ENCODE data around the gene ANO2. TPM values are rescaled to one million over a fixed set of nuclear protein-coding genes. Genes with fewer than 3 reads are reported as not detected.

The ANO2 gene
- total RNA-seq, 1 experiment from 2014 or later: not detected

DNA sequence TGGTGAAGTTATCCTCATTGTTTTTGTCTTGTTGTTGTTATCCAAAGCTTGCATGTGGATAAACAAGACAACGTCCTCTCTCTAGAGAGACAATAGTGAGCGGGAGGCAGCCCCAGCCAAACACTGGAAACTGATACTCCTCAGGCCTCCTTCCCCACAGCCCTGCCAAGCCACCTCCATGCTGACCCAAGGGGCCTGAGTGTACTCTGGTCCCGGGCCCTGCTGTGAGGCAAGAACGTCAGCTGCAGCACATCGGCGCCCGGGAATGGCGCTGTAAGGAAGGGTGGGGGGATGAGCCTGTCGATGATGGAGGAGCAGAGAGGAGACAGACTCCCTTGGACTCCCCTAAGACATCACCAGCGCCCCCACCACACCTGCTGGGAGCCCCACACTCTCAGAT lies 83.6 kb downstream of the ANO2 start:
- H3K36me3 ChIP-seq (ENCODE audit: low read depth, low read length): no peaks in the 10 kb centered on the region
- no peaks in the 10 kb centered on the region for H3K4me1 ChIP-seq (ENCODE audit: insufficient read depth, low read length)
- H3K79me2 ChIP-seq (ENCODE audit: low read length): no peaks in the 10 kb centered on the region
- no peaks in the 10 kb centered on the region for H3F3A ChIP-seq (ENCODE audit: low read length, unreplicated experiment)
- TF ChIP-seq, protein P1, sequence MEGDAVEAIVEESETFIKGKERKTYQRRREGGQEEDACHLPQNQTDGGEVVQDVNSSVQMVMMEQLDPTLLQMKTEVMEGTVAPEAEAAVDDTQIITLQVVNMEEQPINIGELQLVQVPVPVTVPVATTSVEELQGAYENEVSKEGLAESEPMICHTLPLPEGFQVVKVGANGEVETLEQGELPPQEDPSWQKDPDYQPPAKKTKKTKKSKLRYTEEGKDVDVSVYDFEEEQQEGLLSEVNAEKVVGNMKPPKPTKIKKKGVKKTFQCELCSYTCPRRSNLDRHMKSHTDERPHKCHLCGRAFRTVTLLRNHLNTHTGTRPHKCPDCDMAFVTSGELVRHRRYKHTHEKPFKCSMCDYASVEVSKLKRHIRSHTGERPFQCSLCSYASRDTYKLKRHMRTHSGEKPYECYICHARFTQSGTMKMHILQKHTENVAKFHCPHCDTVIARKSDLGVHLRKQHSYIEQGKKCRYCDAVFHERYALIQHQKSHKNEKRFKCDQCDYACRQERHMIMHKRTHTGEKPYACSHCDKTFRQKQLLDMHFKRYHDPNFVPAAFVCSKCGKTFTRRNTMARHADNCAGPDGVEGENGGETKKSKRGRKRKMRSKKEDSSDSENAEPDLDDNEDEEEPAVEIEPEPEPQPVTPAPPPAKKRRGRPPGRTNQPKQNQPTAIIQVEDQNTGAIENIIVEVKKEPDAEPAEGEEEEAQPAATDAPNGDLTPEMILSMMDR (conservative IDR thresholded peaks at IDR 0.05; ENCODE audit: low read depth, low read length): no peak
- TF ChIP-seq EZH2 (IDR thresholded peaks at IDR 0.05; ENCODE audit: low read length, unreplicated experiment): no peak
- TF ChIP-seq EZH2phosphoT487 (IDR thresholded peaks at IDR 0.05; ENCODE audit: borderline replicate concordance, low read length): no peak
- no peak overlapping the region for H3K27ac ChIP-seq (ENCODE audit: low read length)
- intact Hi-C loops (cut with micrococcal nuclease): no loop called here
- no peaks in the 10 kb centered on the region for H3K9me3 ChIP-seq (ENCODE audit: low read length)
- no peaks in the 10 kb centered on the region for H3K9me2 ChIP-seq (replicated peaks; ENCODE audit: low read length)
- BruUV-seq (replicated peaks): no TSS peak
- ChIA-PET CTCF (no interaction called here), POLR2A (ENCODE audit: unreplicated experiment) (no interaction called here)
- peaks cover 8% of the 10 kb centered on the region for H3K27me3 ChIP-seq (ENCODE audit: low read length)
- no peak overlapping the region for H3K9ac ChIP-seq (ENCODE audit: low read length)
- no peaks in the 10 kb centered on the region for H4K20me1 ChIP-seq (ENCODE audit: low read length)
- H2AFZ ChIP-seq (ENCODE audit: low read length): no peak overlapping the region
- ATAC-seq: no peak
- H3K4me2 ChIP-seq (ENCODE audit: low read length): no peak overlapping the region
- H3K4me3 ChIP-seq (ENCODE audit: low read length): no peak overlapping the region
- no peak for DNase-seq

DNA sequence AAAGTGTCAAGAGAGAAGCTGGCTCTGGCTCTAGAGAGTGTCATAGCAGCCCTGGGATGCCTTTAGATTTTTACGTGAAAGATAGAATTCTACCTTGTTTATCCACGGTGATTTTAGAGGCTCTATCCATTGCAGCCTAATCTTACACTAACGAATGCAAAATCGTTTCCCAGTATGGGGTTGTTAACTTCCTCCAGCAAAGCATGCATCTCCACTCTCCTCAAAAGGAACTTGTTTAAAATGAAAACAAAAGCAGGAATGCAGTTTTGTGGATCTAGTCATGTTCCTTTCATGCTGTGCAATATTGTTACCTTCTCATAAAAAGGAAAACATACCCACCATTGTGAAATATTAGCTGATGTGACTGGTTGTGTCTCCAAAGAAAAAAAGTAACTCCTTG lies 88.4 kb downstream of the ANO2 start:
- no peak overlapping the region for H2AFZ ChIP-seq (ENCODE audit: low read length)
- no TSS peak for BruUV-seq (replicated peaks)
- H3K27ac ChIP-seq (ENCODE audit: low read length): no peak overlapping the region
- POLR2A ChIA-PET (ENCODE audit: unreplicated experiment): no interaction called here
- H3K4me1 ChIP-seq (ENCODE audit: insufficient read depth, low read length): no peaks in the 10 kb centered on the region
- H3K9me2 ChIP-seq (replicated peaks; ENCODE audit: low read length): no peaks in the 10 kb centered on the region
- H3F3A ChIP-seq (ENCODE audit: low read length, unreplicated experiment): no peaks in the 10 kb centered on the region
- DNase-seq (no peak), ATAC-seq (no peak)
- H3K36me3 ChIP-seq (ENCODE audit: low read depth, low read length): no peaks in the 10 kb centered on the region
- CTCF ChIA-PET: no interaction called here
- H3K4me2 ChIP-seq (ENCODE audit: low read length): no peak overlapping the region
- TF ChIP-seq EZH2 (IDR thresholded peaks at IDR 0.05; ENCODE audit: low read length, unreplicated experiment) (no peak), EZH2phosphoT487 (IDR thresholded peaks at IDR 0.05; ENCODE audit: borderline replicate concordance, low read length) (no peak)
- TF ChIP-seq, protein P1 (conservative IDR thresholded peaks at IDR 0.05; ENCODE audit: low read depth, low read length): no peak
- H3K9ac ChIP-seq (ENCODE audit: low read length): no peak overlapping the region
- H3K9me3 ChIP-seq (ENCODE audit: low read length): no peaks in the 10 kb centered on the region
- no peaks in the 10 kb centered on the region for H3K79me2 ChIP-seq (ENCODE audit: low read length)
- H4K20me1 ChIP-seq (ENCODE audit: low read length): no peaks in the 10 kb centered on the region
- H3K4me3 ChIP-seq (ENCODE audit: low read length): no peak overlapping the region
- intact Hi-C loops (cut with micrococcal nuclease): no loop called here
- peaks cover 36% of the 10 kb centered on the region for H3K27me3 ChIP-seq (ENCODE audit: low read length)

DNA sequence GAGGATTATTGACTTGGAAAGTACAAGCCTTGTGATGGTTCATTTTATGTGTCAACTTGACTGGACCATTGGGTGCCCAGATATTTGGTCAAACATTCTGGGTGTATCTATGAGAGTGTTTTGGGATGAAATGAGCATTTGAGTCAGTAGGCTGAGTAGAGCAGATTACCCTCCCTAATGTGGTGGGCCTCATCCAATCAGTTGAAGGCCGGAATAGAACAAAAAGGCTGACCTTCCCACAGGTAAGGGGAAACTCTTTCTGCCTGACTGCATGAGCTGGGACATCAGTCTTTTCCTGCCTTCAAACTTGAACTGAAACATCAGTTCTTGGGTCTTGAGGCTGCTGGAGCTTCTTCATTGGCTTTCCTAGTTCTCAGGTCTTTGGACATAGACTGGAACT lies 98.1 kb downstream of the ANO2 start:
- Histone ChIP-seq H3K27ac (ENCODE audit: low read length) (no peak overlapping the region), H3K4me2 (ENCODE audit: low read length) (no peak overlapping the region), H3K79me2 (ENCODE audit: low read length) (no peaks in the 10 kb centered on the region), H3K4me1 (ENCODE audit: insufficient read depth, low read length) (no peaks in the 10 kb centered on the region), H3K27me3 (ENCODE audit: low read length) (peaks cover 10% of the 10 kb centered on the region; the same call in 1 of the 2 replicates), H3K9me3 (ENCODE audit: low read length) (no peaks in the 10 kb centered on the region), H3F3A (ENCODE audit: low read length, unreplicated experiment) (no peaks in the 10 kb centered on the region), H3K36me3 (ENCODE audit: low read depth, low read length) (no peaks in the 10 kb centered on the region), H3K9ac (ENCODE audit: low read length) (no peak overlapping the region), H2AFZ (ENCODE audit: low read length) (no peak overlapping the region), H3K9me2 (replicated peaks; ENCODE audit: low read length) (no peaks in the 10 kb centered on the region), H3K4me3 (ENCODE audit: low read length) (no peak overlapping the region), H4K20me1 (ENCODE audit: low read length) (no peaks in the 10 kb centered on the region)
- no peak for DNase-seq
- POLR2A ChIA-PET (ENCODE audit: unreplicated experiment): no interaction called here
- no TSS peak for BruUV-seq (replicated peaks)
- CTCF ChIA-PET: no interaction called here
- intact Hi-C loops (cut with micrococcal nuclease): no loop called here
- no peak for ATAC-seq
- TF ChIP-seq EZH2phosphoT487 (IDR thresholded peaks at IDR 0.05; ENCODE audit: borderline replicate concordance, low read length) (no peak), EZH2 (IDR thresholded peaks at IDR 0.05; ENCODE audit: low read length, unreplicated experiment) (no peak)
- TF ChIP-seq, protein P1 (conservative IDR thresholded peaks at IDR 0.05; ENCODE audit: low read depth, low read length): no peak
